ACC112 (cell line): ENCODE data around the gene PTPRU.

ENCODE experiments used
- H2AFZ ChIP-seq: fragments of 200-600 bp; sonication (generic); one replicate; pipeline ENCODE4 v1.6.0; 2017; ENCODE audit warnings: antibody characterized with exemption, low read length; ENCODE audit not compliant: unreplicated experiment
- H3K27ac ChIP-seq: fragments of 200-600 bp; sonication (generic); 2 replicates; pipeline ENCODE4 v1.5.1; 2014; ENCODE audit warnings: low read depth, mild to moderate bottlenecking, antibody characterized with exemption, low read length, moderate library complexity
- H3K27me3 ChIP-seq: fragments of 200-600 bp; sonication (generic); 2 replicates; pipeline ENCODE4 v1.6.1; 2014; ENCODE audit warnings: mild to moderate bottlenecking, antibody characterized with exemption, low read length, moderate library complexity, mixed read lengths; ENCODE audit not compliant: insufficient read depth
- H3K36me3 ChIP-seq: fragments of 200-600 bp; sonication (generic); 2 replicates; pipeline ENCODE4 v1.6.1; 2016; ENCODE audit warnings: mild to moderate bottlenecking, antibody characterized with exemption, low read length, moderate library complexity, mixed read lengths; ENCODE audit not compliant: insufficient read depth
- H3K4me1 ChIP-seq: fragments of 200-600 bp; sonication (generic); one replicate; pipeline ENCODE4 v1.6.1; 2016; ENCODE audit warnings: low read length, mixed read lengths; ENCODE audit not compliant: insufficient read depth, unreplicated experiment, control insufficient read depth
- H3K4me3 ChIP-seq: fragments of 200-600 bp; sonication (generic); 2 replicates; pipeline ENCODE4 v1.5.1; 2014; ENCODE audit warnings: mild to moderate bottlenecking, low read depth, low read length
- H3K79me2 ChIP-seq: fragments of 200-600 bp; sonication (generic); one replicate; pipeline ENCODE4 v1.6.0; 2016; ENCODE audit warnings: low read length; ENCODE audit not compliant: control insufficient read depth, unreplicated experiment, insufficient read depth

The PTPRU gene

GRCh38 chr1:29281571-29281970, 45.2 kb downstream of the PTPRU start:
- peaks cover 15% of the 10 kb centered on the region for H3K4me1 ChIP-seq
- H2AFZ ChIP-seq, result no peak overlapping the region
- no peaks in the 10 kb centered on the region for H3K36me3 ChIP-seq
- no peak overlapping the region for H3K4me3 ChIP-seq
- no peaks in the 10 kb centered on the region for H3K79me2 ChIP-seq
- H3K27me3 ChIP-seq, result no peaks in the 10 kb centered on the region
- no peak overlapping the region for H3K27ac ChIP-seq

- no peak overlapping the region for H2AFZ ChIP-seq
- peaks cover 19% of the 10 kb centered on the region for H3K4me1 ChIP-seq
- H3K27me3 ChIP-seq, result no peaks in the 10 kb centered on the region
- H3K27ac ChIP-seq, result no peak overlapping the region
- no peaks in the 10 kb centered on the region for H3K36me3 ChIP-seq
- no peaks in the 10 kb centered on the region for H3K79me2 ChIP-seq
- H3K4me3 ChIP-seq, result no peak overlapping the region
These were observed 46.0 kb downstream of the PTPRU start for GRCh38 chr1:29282135-29282923.

- H3K27me3 ChIP-seq, result no peaks in the 10 kb centered on the region
- H3K36me3 ChIP-seq, result no peaks in the 10 kb centered on the region
- no peak overlapping the region for H3K4me3 ChIP-seq
- H3K4me1 ChIP-seq, result peaks cover 19% of the 10 kb centered on the region
- peak overlapping the region; percentile 93 for H2AFZ ChIP-seq
- H3K79me2 ChIP-seq, result no peaks in the 10 kb centered on the region
- no peak overlapping the region for H3K27ac ChIP-seq
These were observed 46.8 kb downstream of the PTPRU start for GRCh38 chr1:29282924-29283803.

GRCh38 chr1:29283804-29284195, 47.5 kb downstream of the PTPRU start:
- no peaks in the 10 kb centered on the region for H3K27me3 ChIP-seq
- H3K4me1 ChIP-seq, result peaks cover 19% of the 10 kb centered on the region
- H2AFZ ChIP-seq, result no peak overlapping the region
- H3K4me3 ChIP-seq, result no peak overlapping the region
- no peaks in the 10 kb centered on the region for H3K36me3 ChIP-seq
- H3K27ac ChIP-seq, result no peak overlapping the region
- no peaks in the 10 kb centered on the region for H3K79me2 ChIP-seq

- Histone ChIP-seq H3K27ac (no peak overlapping the region), H3K4me3 (no peak overlapping the region), H3K27me3 (no peaks in the 10 kb centered on the region), H2AFZ (no peak overlapping the region), H3K79me2 (no peaks in the 10 kb centered on the region), H3K4me1 (peaks cover 19% of the 10 kb centered on the region), H3K36me3 (no peaks in the 10 kb centered on the region)
These were observed 48.1 kb downstream of the PTPRU start for GRCh38 chr1:29284286-29284960.

GRCh38 chr1:29284961-29285560, 48.7 kb downstream of the PTPRU start:
- H3K4me3 ChIP-seq, result no peak overlapping the region
- no peak overlapping the region for H2AFZ ChIP-seq
- H3K27ac ChIP-seq, result no peak overlapping the region
- H3K4me1 ChIP-seq, result peaks cover 17% of the 10 kb centered on the region
- H3K27me3 ChIP-seq, result no peaks in the 10 kb centered on the region
- no peaks in the 10 kb centered on the region for H3K36me3 ChIP-seq
- H3K79me2 ChIP-seq, result no peaks in the 10 kb centered on the region

- Histone ChIP-seq H3K79me2 (no peaks in the 10 kb centered on the region), H3K27ac (no peak overlapping the region), H2AFZ (no peak overlapping the region)
These were observed 49.4 kb downstream of the PTPRU start for GRCh38 chr1:29285771-29286170.

GRCh38 chr1:29286194-29286767, 50.0 kb downstream of the PTPRU start:
- H3K36me3 ChIP-seq, result no peaks in the 10 kb centered on the region
- peaks cover 5% of the 10 kb centered on the region for H3K4me1 ChIP-seq
- H3K27ac ChIP-seq, result no peak overlapping the region
- no peaks in the 10 kb centered on the region for H3K79me2 ChIP-seq
- H3K4me3 ChIP-seq, result no peak overlapping the region
- H2AFZ ChIP-seq, result no peak overlapping the region
- no peaks in the 10 kb centered on the region for H3K27me3 ChIP-seq

More at GRCh38 chr1:29285771-29286170, 49.4 kb downstream of the PTPRU start:
- Histone ChIP-seq H3K27me3 (no peaks in the 10 kb centered on the region), H3K4me1 (peaks cover 10% of the 10 kb centered on the region), H3K36me3 (no peaks in the 10 kb centered on the region), H3K4me3 (no peak overlapping the region)

GRCh38 chr1:29289493-29289892, 53.2 kb downstream of the PTPRU start:
- Histone ChIP-seq H3K4me1 (peaks cover 3% of the 10 kb centered on the region), H3K27ac (no peak overlapping the region), H3K4me3 (no peak overlapping the region), H3K27me3 (no peaks in the 10 kb centered on the region), H2AFZ (no peak overlapping the region), H3K79me2 (no peaks in the 10 kb centered on the region), H3K36me3 (no peaks in the 10 kb centered on the region)

GRCh38 chr1:29290414-29290985, 54.2 kb downstream of the PTPRU start:
- H2AFZ ChIP-seq, result no peak overlapping the region

More at GRCh38 chr1:29290414-29290985, 54.2 kb downstream of the PTPRU start:
- peaks cover 3% of the 10 kb centered on the region for H3K4me1 ChIP-seq
- H3K79me2 ChIP-seq, result no peaks in the 10 kb centered on the region
- no peaks in the 10 kb centered on the region for H3K27me3 ChIP-seq
- no peak overlapping the region for H3K4me3 ChIP-seq
- H3K27ac ChIP-seq, result no peak overlapping the region
- no peaks in the 10 kb centered on the region for H3K36me3 ChIP-seq
